ENCODE data around the gene OR6V1.

OR6V1 gene

GRCh38 chr7:143046426-143046851 is 5.7 kb upstream of the OR6V1 start:
- POLR2A ChIA-PET = no interaction called here
- CTCF ChIA-PET = interaction anchor here (1.4 kb wide), 1 partner anchor 38 kb away, joined by 4 read pairs; no protein-coding TSS in a partner anchor
- no peak overlapping the region for H3K4me3 ChIP-seq (ENCODE audit: low read depth, low read length)
- no peak for DNase-seq (ENCODE audit: low read depth, low spot score)
- TF ChIP-seq CTCF (IDR thresholded peaks at IDR 0.05; ENCODE audit: insufficient read depth, low read length, missing control alignments) = no peak

GRCh38 chr7:143047326-143047725 is 4.8 kb upstream of the OR6V1 start:
- ChIA-PET CTCF (interaction anchor here (1.4 kb wide), 1 partner anchor 39 kb away, joined by 4 read pairs; no protein-coding TSS in a partner anchor), POLR2A (no interaction called here)
- no peak for DNase-seq (ENCODE audit: low read depth, low spot score)
- no peak overlapping the region for H3K4me3 ChIP-seq (ENCODE audit: low read depth, low read length)
- TF ChIP-seq CTCF (IDR thresholded peaks at IDR 0.05; ENCODE audit: insufficient read depth, low read length, missing control alignments) = no peak

- H3K4me3 ChIP-seq (ENCODE audit: low read depth, low read length) = no peak overlapping the region
- CTCF ChIA-PET = interaction anchor here (0.9 to 2.5 kb wide), 4 partner anchors 26 to 166 kb away, joined by 3 to 7 read pairs (median 3); no protein-coding TSS in a partner anchor
- no peak for DNase-seq (ENCODE audit: low read depth, low spot score)
- POLR2A ChIA-PET = no interaction called here
- TF ChIP-seq CTCF (IDR thresholded peaks at IDR 0.05; ENCODE audit: insufficient read depth, low read length, missing control alignments) = no peak
Observed at GRCh38 chr7:143048827-143049226, 3.3 kb upstream of the OR6V1 start.

GRCh38 chr7:143049362-143049761 is 2.8 kb upstream of the OR6V1 start:
- CTCF ChIA-PET = interaction anchor here (0.9 to 2.5 kb wide), 4 partner anchors 11 to 166 kb away, joined by 3 to 7 read pairs (median 4); no protein-coding TSS in a partner anchor
- POLR2A ChIA-PET = no interaction called here
- no peak for TF ChIP-seq CTCF (IDR thresholded peaks at IDR 0.05; ENCODE audit: insufficient read depth, low read length, missing control alignments)
- H3K4me3 ChIP-seq (ENCODE audit: low read depth, low read length) = no peak overlapping the region
- no peak for DNase-seq (ENCODE audit: low read depth, low spot score)

GRCh38 chr7:143050931-143051330 is 1.2 kb upstream of the OR6V1 start:
- no peak for TF ChIP-seq CTCF (IDR thresholded peaks at IDR 0.05; ENCODE audit: insufficient read depth, low read length, missing control alignments)
- H3K4me3 ChIP-seq (ENCODE audit: low read depth, low read length) = no peak overlapping the region
- no peak for DNase-seq (ENCODE audit: low read depth, low spot score)
- CTCF ChIA-PET = interaction anchor here (1.0 to 1.7 kb wide), 3 partner anchors 9 to 47 kb away, joined by 3 to 4 read pairs (median 3); no protein-coding TSS in a partner anchor
- POLR2A ChIA-PET = no interaction called here

GRCh38 chr7:143054621-143055020 is 2.5 kb downstream of the OR6V1 start:
- CTCF ChIA-PET = interaction anchor here (0.7 to 1.2 kb wide), 2 partner anchors 13 to 47 kb away, joined by 3 read pairs; no protein-coding TSS in a partner anchor
- no peak for DNase-seq (ENCODE audit: low read depth, low spot score)
- H3K4me3 ChIP-seq (ENCODE audit: low read depth, low read length) = no peak overlapping the region
- POLR2A ChIA-PET = interaction anchor here (1.3 kb wide), 1 partner anchor 41 kb away, joined by 3 read pairs; no protein-coding TSS in a partner anchor
- TF ChIP-seq CTCF (IDR thresholded peaks at IDR 0.05; ENCODE audit: insufficient read depth, low read length, missing control alignments) = no peak

Measured in AG04449 (cell line).